NCI-H2107 treated with DMSO at 0.1 percent for 48 hours (cell line): ENCODE results near the gene ATP6V0D1.
"Not testable (repeated sequence)": the region's sequence is repeated elsewhere in the genome, so short reads cannot be mapped to it uniquely, and the experiment has no call there.

ENCODE experiments used
- DNase-seq: peaks from one replicate; lab custom pipeline; 2025; ENCODE audit not compliant: unreplicated experiment; lab: John Stamatoyannopoulos, UW

ATP6V0D1 gene

GRCh38 chr16:67504031-67505021 lies 23.4 kb upstream of the ATP6V0D1 start:
- no peak for DNase-seq

- no peak for DNase-seq
Observed at GRCh38 chr16:67499106-67499505, 18.1 kb upstream of the ATP6V0D1 start.

GRCh38 chr16:67490335-67491096 lies 9.6 kb upstream of the ATP6V0D1 start:
- no peak for DNase-seq

GRCh38 chr16:67489401-67490083 lies 8.6 kb upstream of the ATP6V0D1 start:
- DNase-seq, result no peak

GRCh38 chr16:67487561-67487960 lies 6.6 kb upstream of the ATP6V0D1 start:
- DNase-seq, result not testable (repeated sequence)

GRCh38 chr16:67486805-67487204 lies 5.8 kb upstream of the ATP6V0D1 start:
- DNase-seq, result no peak

- DNase-seq, result no peak
Observed at GRCh38 chr16:67483731-67484525, 3.0 kb upstream of the ATP6V0D1 start.

- DNase-seq, result no peak
Observed at GRCh38 chr16:67483150-67483549, 2.2 kb upstream of the ATP6V0D1 start, which contains the start of gene AGRP. Gene AGRP, minus strand, starts transcription at chr16:67483547. Its CDS starts 149 bp downstream, at chr16:67483398.

GRCh38 chr16:67482233-67482924 lies 1.4 kb upstream of the ATP6V0D1 start:
- no peak for DNase-seq

- DNase-seq, result peak; percentile 63
Observed at GRCh38 chr16:67481561-67482232, 740 bp upstream of the ATP6V0D1 start.

GRCh38 chr16:67477960-67478554 lies 2.9 kb downstream of the ATP6V0D1 start:
- no peak for DNase-seq

GRCh38 chr16:67474551-67475455 lies 6.2 kb downstream of the ATP6V0D1 start:
- no peak for DNase-seq

GRCh38 chr16:67471758-67472384 lies 9.1 kb downstream of the ATP6V0D1 start:
- no peak for DNase-seq

- DNase-seq, result no peak
Observed at GRCh38 chr16:67470359-67470758, 10.6 kb downstream of the ATP6V0D1 start.

GRCh38 chr16:67468731-67469130 lies 12.2 kb downstream of the ATP6V0D1 start:
- no peak for DNase-seq

GRCh38 chr16:67466581-67466980 lies 14.4 kb downstream of the ATP6V0D1 start:
- DNase-seq, result no peak

- DNase-seq, result no peak
Observed at GRCh38 chr16:67464565-67464964, 16.4 kb downstream of the ATP6V0D1 start.
